PC-9 (cell line): ENCODE measurements around the gene PLXNC1.

ENCODE experiments used
- CTCF ChIP-seq: fragments of 200-600 bp; sonication (generic); conservative IDR thresholded peaks from 2 replicates; pipeline ENCODE4 v1.6.1; 2017; ENCODE audit warnings: mixed run types, antibody characterized with exemption, mild to moderate bottlenecking, moderate library complexity
- EZH2 ChIP-seq: fragments of 200-600 bp; sonication (generic); IDR thresholded peaks from 2 replicates; pipeline ENCODE4 v1.8.0; 2017; ENCODE audit warnings: antibody characterized with exemption, low read depth

GRCh38 chr12:94305130-94305957 is 157.0 kb downstream of the PLXNC1 start:
- TF ChIP-seq CTCF (no peak), EZH2 (no peak)
